SJSA1 (cell line): ENCODE measurements around the gene ANXA2R. TPM values are rescaled to one million over a fixed set of nuclear protein-coding genes. Genes with fewer than 3 reads are reported as not detected.
"Not testable (repeated sequence)": the region's sequence is repeated elsewhere in the genome, so short reads cannot be mapped to it uniquely, and the experiment has no call there.

Source experiments
- DNase-seq, 2 experiments: peaks; one replicate each; pipeline ENCODE4 v3.0.0-alpha.2; 2015 to 2020; ENCODE audit warnings: low spot score in 2 of 2, low read depth in 1 of 2
- H3K27ac ChIP-seq: fragments of 250-450 bp; sonication (Bioruptor Pico); 2 replicates; pipeline ENCODE4 v1.5.1; 2020; ENCODE audit warnings: mild to moderate bottlenecking, moderate library complexity
- H3K27me3 ChIP-seq: fragments of 250-450 bp; sonication (Bioruptor Pico); replicated peaks from 2 replicates; pipeline ENCODE4 v1.5.1; 2020; ENCODE audit warnings: mild to moderate bottlenecking, moderate library complexity
- H3K36me3 ChIP-seq: fragments of 250-450 bp; sonication (Bioruptor Pico); 2 replicates; pipeline ENCODE4 v1.5.1; 2020; ENCODE audit warnings: mild to moderate bottlenecking
- H3K4me1 ChIP-seq: fragments of 250-450 bp; sonication (Bioruptor Pico); replicated peaks from 2 replicates; pipeline ENCODE4 v1.6.1; 2021; ENCODE audit warnings: mild to moderate bottlenecking
- H3K4me3 ChIP-seq: fragments of 250-450 bp; sonication (Bioruptor Pico); 2 replicates; pipeline ENCODE4 v1.5.1; 2020; ENCODE audit warnings: mild to moderate bottlenecking
- H3K9me3 ChIP-seq: fragments of 250-450 bp; sonication (Bioruptor Pico); replicated peaks from 2 replicates; pipeline ENCODE4 v1.5.1; 2020; ENCODE audit warnings: mild to moderate bottlenecking
- total RNA-seq: library from RNA; depleted of rRNA; stranded (reverse); fragments of >200 nt; shearing (Covaris generic); gene quantifications from 2 replicates; pipeline ENCODE4 v1.2.3, GENCODE V29; 2014

ANXA2R gene
- total RNA-seq, 1 experiment from 2014 or later = 1.4 TPM

DNA sequence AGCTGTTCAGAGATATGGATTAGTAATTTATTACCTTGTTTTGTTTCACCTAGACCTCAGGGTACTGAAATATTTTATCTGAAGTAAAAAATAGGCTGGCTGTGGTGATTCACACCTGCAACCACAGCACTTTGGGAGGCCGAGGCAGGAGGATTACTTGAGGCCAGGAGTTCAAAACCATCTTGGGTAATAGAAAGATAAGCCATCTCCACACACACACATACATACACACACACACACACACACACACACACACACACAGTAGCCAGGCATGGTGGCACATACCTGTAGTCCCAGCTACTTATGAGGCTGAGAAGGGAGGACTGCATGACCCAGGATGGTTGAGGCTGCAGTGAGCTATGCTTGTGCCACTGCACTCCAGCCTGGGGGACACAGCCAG is 3.7 kb downstream of the ANXA2R start:
- Histone ChIP-seq H3K9me3 (no peaks in the 10 kb centered on the region), H3K36me3 (0 out of 2 replicates have a peak, but pooled peaks cover 4% of the 10 kb centered on the region), H3K4me3 (no peak overlapping the region), H3K4me1 (peaks cover 12% of the 10 kb centered on the region), H3K27ac (no peak overlapping the region), H3K27me3 (no peaks in the 10 kb centered on the region)
- DNase-seq = no peak

DNA sequence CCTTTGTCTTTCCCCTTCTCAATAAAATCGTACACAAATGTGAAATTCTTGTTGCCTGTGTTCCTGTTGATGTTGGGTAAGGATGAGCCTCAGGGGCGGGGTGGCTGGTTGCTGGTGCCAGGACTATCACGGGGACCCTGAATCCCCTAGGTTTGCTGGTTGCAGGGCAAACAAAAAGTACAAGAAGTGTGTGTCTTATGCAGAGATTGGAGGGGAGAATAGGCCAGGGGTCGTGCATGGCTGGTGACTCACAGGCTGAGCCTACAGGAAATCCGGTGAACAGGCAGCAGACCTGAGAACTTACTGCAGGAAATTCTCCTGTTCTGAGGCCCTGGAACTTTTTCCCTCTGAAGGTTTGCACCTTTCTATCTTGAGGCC is 5.5 kb downstream of the ANXA2R start:
- 0 out of 2 replicates have a peak, but pooled peaks cover 7% of the 10 kb centered on the region for H3K36me3 ChIP-seq
- H3K27me3 ChIP-seq = no peaks in the 10 kb centered on the region
- H3K27ac ChIP-seq = no peak overlapping the region
- peaks cover 6% of the 10 kb centered on the region for H3K4me1 ChIP-seq
- no peaks in the 10 kb centered on the region for H3K9me3 ChIP-seq
- H3K4me3 ChIP-seq = no peak overlapping the region
- DNase-seq = no peak

- peaks cover 6% of the 10 kb centered on the region for H3K4me1 ChIP-seq
- H3K27ac ChIP-seq = no peak overlapping the region
- no peaks in the 10 kb centered on the region for H3K27me3 ChIP-seq
- DNase-seq = no peak
- H3K4me3 ChIP-seq = no peak overlapping the region
- 0 out of 2 replicates have a peak, but pooled peaks cover 7% of the 10 kb centered on the region for H3K36me3 ChIP-seq
- H3K9me3 ChIP-seq = no peaks in the 10 kb centered on the region
These were observed 6.1 kb downstream of the ANXA2R start for GRCh38 chr5:43033841-43034590.

- DNase-seq = no peak
- H3K4me1 ChIP-seq = no peaks in the 10 kb centered on the region
- no peaks in the 10 kb centered on the region for H3K27me3 ChIP-seq
- no peaks in the 10 kb centered on the region for H3K9me3 ChIP-seq
- H3K4me3 ChIP-seq = no peak overlapping the region
- H3K27ac ChIP-seq = no peak overlapping the region
- H3K36me3 ChIP-seq = 0 out of 2 replicates have a peak, but pooled peaks cover 4% of the 10 kb centered on the region
These were observed 12.9 kb downstream of the ANXA2R start for GRCh38 chr5:43027054-43027785.

- not testable (repeated sequence) for H3K9me3 ChIP-seq, H3K4me1 ChIP-seq, H3K4me3 ChIP-seq, DNase-seq, H3K27ac ChIP-seq, H3K36me3 ChIP-seq, H3K27me3 ChIP-seq
These were observed 14.8 kb downstream of the ANXA2R start for GRCh38 chr5:43025184-43025950.

GRCh38 chr5:43024217-43024616 is 15.9 kb downstream of the ANXA2R start:
- Histone ChIP-seq H3K9me3 (no peaks in the 10 kb centered on the region), H3K4me1 (no peaks in the 10 kb centered on the region), H3K4me3 (no peak overlapping the region), H3K27ac (no peak overlapping the region), H3K27me3 (no peaks in the 10 kb centered on the region), H3K36me3 (no peaks in the 10 kb centered on the region)
- no peak for DNase-seq

GRCh38 chr5:43021151-43021550 is 19.0 kb downstream of the ANXA2R start:
- Histone ChIP-seq H3K4me1 (peaks cover 14% of the 10 kb centered on the region), H3K27me3 (no peaks in the 10 kb centered on the region), H3K4me3 (no peak overlapping the region), H3K36me3 (0 out of 2 replicates have a peak, but pooled peaks cover 3% of the 10 kb centered on the region), H3K9me3 (no peaks in the 10 kb centered on the region), H3K27ac (no peak overlapping the region)
- no peak for DNase-seq

GRCh38 chr5:43020399-43020746 is 19.7 kb downstream of the ANXA2R start:
- H3K4me3 ChIP-seq = no peak overlapping the region
- DNase-seq = no peak
- no peaks in the 10 kb centered on the region for H3K9me3 ChIP-seq
- 0 out of 2 replicates have a peak, but pooled peaks cover 3% of the 10 kb centered on the region for H3K36me3 ChIP-seq
- H3K27ac ChIP-seq = no peak overlapping the region
- H3K27me3 ChIP-seq = no peaks in the 10 kb centered on the region
- peaks cover 16% of the 10 kb centered on the region for H3K4me1 ChIP-seq

- Histone ChIP-seq H3K27ac (no peak overlapping the region), H3K27me3 (no peaks in the 10 kb centered on the region), H3K9me3 (no peaks in the 10 kb centered on the region), H3K36me3 (0 out of 2 replicates have a peak, but pooled peaks cover 3% of the 10 kb centered on the region), H3K4me3 (no peak overlapping the region), H3K4me1 (peaks cover 16% of the 10 kb centered on the region)
- DNase-seq = no peak
These were observed 20.3 kb downstream of the ANXA2R start for GRCh38 chr5:43019614-43020398.

DNA sequence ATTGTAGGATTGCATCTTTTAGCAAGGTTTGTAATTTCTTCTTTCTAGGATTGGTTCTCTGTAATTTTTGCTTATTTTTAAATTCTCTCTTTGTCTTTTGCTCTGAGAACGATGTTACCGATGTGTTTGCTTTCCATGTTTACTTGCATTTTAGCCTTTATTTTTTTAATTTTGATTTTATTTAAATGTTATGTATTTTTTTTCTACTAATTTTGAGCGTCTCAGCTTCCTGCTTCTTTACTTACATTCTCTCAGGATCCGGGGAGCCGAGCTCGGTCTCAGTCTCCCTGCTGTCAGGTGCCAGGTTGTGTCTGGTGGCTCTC is 20.9 kb downstream of the ANXA2R start:
- H3K9me3 ChIP-seq = no peaks in the 10 kb centered on the region
- no peaks in the 10 kb centered on the region for H3K27me3 ChIP-seq
- peaks cover 3% of the 10 kb centered on the region; the same call in 1 of the 2 replicates for H3K36me3 ChIP-seq
- H3K27ac ChIP-seq = no peak overlapping the region
- peaks cover 16% of the 10 kb centered on the region for H3K4me1 ChIP-seq
- DNase-seq = no peak
- no peak overlapping the region; the same call in 1 of the 2 replicates for H3K4me3 ChIP-seq

GRCh38 chr5:43017428-43017815 is 22.7 kb downstream of the ANXA2R start:
- Histone ChIP-seq H3K27me3 (no peaks in the 10 kb centered on the region), H3K4me3 (peak overlapping the region; percentile 49), H3K36me3 (peaks cover 6% of the 10 kb centered on the region; the same call in 1 of the 2 replicates), H3K4me1 (peaks cover 16% of the 10 kb centered on the region), H3K9me3 (no peaks in the 10 kb centered on the region), H3K27ac (peak overlapping the region; percentile 95)
- peak in 1 of 2 experiments; percentile 56 for DNase-seq

GRCh38 chr5:43016217-43016779 is 23.8 kb downstream of the ANXA2R start:
- Histone ChIP-seq H3K36me3 (peaks cover 6% of the 10 kb centered on the region; the same call in 1 of the 2 replicates), H3K27me3 (no peaks in the 10 kb centered on the region), H3K4me1 (peaks cover 16% of the 10 kb centered on the region), H3K4me3 (no peak overlapping the region), H3K9me3 (no peaks in the 10 kb centered on the region), H3K27ac (no peak overlapping the region)
- no peak for DNase-seq

DNA sequence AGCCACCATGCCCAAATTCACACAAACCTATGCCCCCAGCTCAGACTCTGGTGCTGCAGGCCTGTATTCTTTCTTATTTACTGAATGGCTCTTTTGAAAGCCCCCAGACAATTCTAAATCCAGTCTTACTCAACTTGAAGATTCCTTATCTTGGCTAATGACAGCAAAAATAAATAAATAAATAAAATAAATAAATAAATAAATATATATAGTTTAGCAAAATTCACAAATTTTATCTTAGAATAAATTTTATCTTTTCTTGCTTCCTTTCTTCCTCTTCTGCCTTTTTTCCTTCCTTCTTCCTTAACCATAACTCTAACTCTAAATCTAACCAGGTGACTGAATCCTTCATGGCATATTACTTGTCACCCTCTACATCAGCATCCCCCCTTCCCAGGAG is 25.6 kb downstream of the ANXA2R start:
- Histone ChIP-seq H3K4me3 (no peak overlapping the region), H3K4me1 (peaks cover 23% of the 10 kb centered on the region), H3K27me3 (no peaks in the 10 kb centered on the region), H3K27ac (no peak overlapping the region), H3K36me3 (peaks cover 6% of the 10 kb centered on the region; the same call in 1 of the 2 replicates), H3K9me3 (no peaks in the 10 kb centered on the region)
- DNase-seq = no peak
